ENCODE measurements around the gene TMEM225B. TPM values are rescaled to one million over a fixed set of nuclear protein-coding genes. Genes with fewer than 3 reads are reported as not detected.

The TMEM225B gene
- total RNA-seq, 1 experiment from 2014 or later = 3.1 TPM

GRCh38 chr7:99626661-99627060 is 28.6 kb downstream of the TMEM225B start (continued):
- TF ChIP-seq ZNF274 (IDR thresholded peaks at IDR 0.05; ENCODE audit: low read depth, low read length) = no peak
- no peak for TF ChIP-seq MAX (IDR thresholded peaks at IDR 0.05)

- intact Hi-C loops (cut with micrococcal nuclease) = no loop called here
- ATAC-seq (no peak), DNase-seq (ENCODE audit: low read depth, low spot score) (no peak)
- H3K4me3 ChIP-seq (replicated peaks in 1 of 2; ENCODE audit: low read depth in 1 of 2, low read length in 2 of 2) = no peak overlapping the region
- RAD21 ChIA-PET (ENCODE audit: low non-redundant PET in 1 of 2, low total read pairs in 2 of 2, uncharacterized antibody in 2 of 2, unreplicated experiment in 2 of 2) = no interaction called here
- H3K9me3 ChIP-seq (ENCODE audit: control insufficient read depth in 1 of 2, insufficient read depth in 1 of 2, low read depth in 1 of 2, low read length in 2 of 2) = no peaks in the 10 kb centered on the region
- H3K9me2 ChIP-seq (ENCODE audit: insufficient read depth) = no peaks in the 10 kb centered on the region
- no peaks in the 10 kb centered on the region for H3K27me3 ChIP-seq (ENCODE audit: insufficient read depth, low read length)
- no peak overlapping the region for H3K4me2 ChIP-seq (ENCODE audit: low read length)
- no peak overlapping the region for H2AFZ ChIP-seq (ENCODE audit: low read depth, low read length, poor library complexity, severe bottlenecking)
- peaks cover 38 to 59% of the 10 kb centered on the region in 2 experiments; a peak in 3 of 4 replicates for H3K36me3 ChIP-seq (ENCODE audit: control insufficient read depth in 1 of 2, insufficient read depth in 2 of 2, low read length in 2 of 2)
- no peak overlapping the region for H3K9ac ChIP-seq (ENCODE audit: low read length)
- BruUV-seq (replicated peaks) = no TSS peak
- CTCF ChIA-PET = no interaction called here
- H3K27ac ChIP-seq (ENCODE audit: low read depth, low read length) = no peak overlapping the region
- no peaks in the 10 kb centered on the region for H3K4me1 ChIP-seq (ENCODE audit: control insufficient read depth in 1 of 2, insufficient read depth in 2 of 2, low read length in 2 of 2)
- TF ChIP-seq CEBPB (IDR thresholded peaks at IDR 0.05; ENCODE audit: low read depth) = no peak
- no peak for TF ChIP-seq EZH2 (IDR thresholded peaks at IDR 0.05)
- no peak for TF ChIP-seq MAX (IDR thresholded peaks at IDR 0.05)
- no peak for TF ChIP-seq SIN3A (IDR thresholded peaks at IDR 0.05; ENCODE audit: low read depth)
- no peak for TF ChIP-seq SP1 (IDR thresholded peaks at IDR 0.05; ENCODE audit: low read depth)
- TF ChIP-seq JUND (IDR thresholded peaks at IDR 0.05) = no peak
- TF ChIP-seq ZNF274 (IDR thresholded peaks at IDR 0.05; ENCODE audit: low read depth, low read length) = no peak
- TF ChIP-seq CTCF (IDR thresholded peaks at IDR 0.05 in 2 of 3, conservative IDR thresholded peaks at IDR 0.05 in 1 of 3; ENCODE audit: borderline replicate concordance in 1 of 3, insufficient read depth in 1 of 3, low read depth in 2 of 3, low read length in 2 of 3) = no peak
- TF ChIP-seq SRF (IDR thresholded peaks at IDR 0.05; ENCODE audit: low read depth) = no peak
- no peak for TF ChIP-seq RAD21 (IDR thresholded peaks at IDR 0.05; ENCODE audit: low read depth)
- TF ChIP-seq FOSL1 (IDR thresholded peaks at IDR 0.05; ENCODE audit: low read depth) = no peak
- no peak for TF ChIP-seq ATF3 (IDR thresholded peaks at IDR 0.05)
- no peak for TF ChIP-seq CBX3 (IDR thresholded peaks at IDR 0.05; ENCODE audit: low read depth)
- TF ChIP-seq POLR2A (IDR thresholded peaks at IDR 0.05; ENCODE audit: borderline replicate concordance, extremely low read depth, insufficient read depth, insufficient read length) = no peak
- TF ChIP-seq ZBTB33 (IDR thresholded peaks at IDR 0.05; ENCODE audit: extremely low read depth, insufficient replicate concordance, low read length) = no peak
- no peak for TF ChIP-seq TCF7L2 (IDR thresholded peaks at IDR 0.05; ENCODE audit: borderline replicate concordance, extremely low read depth, insufficient read depth, insufficient read length)
- no peak for TF ChIP-seq EZH2phosphoT487 (IDR thresholded peaks at IDR 0.05; ENCODE audit: borderline replicate concordance)
- TF ChIP-seq ELF1 (IDR thresholded peaks at IDR 0.05; ENCODE audit: borderline replicate concordance, low read depth) = no peak
- POLR2A ChIA-PET = no interaction called here
- peaks cover 7% of the 10 kb centered on the region; the same call in 1 of the 2 replicates for H4K20me1 ChIP-seq (ENCODE audit: insufficient read depth)
- peaks cover 17% of the 10 kb centered on the region for H3K79me2 ChIP-seq (ENCODE audit: insufficient read depth, low read length)
These were observed 29.4 kb downstream of the TMEM225B start for GRCh38 chr7:99627513-99627912.
